Fibroblast of lung (primary cell): Measurements from ENCODE around the gene ARHGAP11B.
"Not testable (repeated sequence)": the region's sequence is repeated elsewhere in the genome, so short reads cannot be mapped to it uniquely, and the experiment has no call there.

Source experiments
- EZH2 ChIP-seq: IDR thresholded peaks from 2 replicates; pipeline ENCODE4 v1.5.1; 2012; ENCODE audit warnings: low read length, control low read depth, mild to moderate bottlenecking; ENCODE audit errors: missing control alignments
- TF ChIP-seq, protein P1 (sequence below), 2 donors: IDR thresholded peaks in 1 of 2; conservative IDR thresholded peaks in 1 of 2; 1 replicate in 1 of 2; 2 replicates in 1 of 2; pipeline ENCODE4 v1.5.1; 2011 to 2012; ENCODE audit warnings: low read length in 2 of 2, control low read depth in 1 of 2, inconsistent platforms in 1 of 2, low read depth in 1 of 2, mild to moderate bottlenecking in 1 of 2

- TF ChIP-seq, protein P1, sequence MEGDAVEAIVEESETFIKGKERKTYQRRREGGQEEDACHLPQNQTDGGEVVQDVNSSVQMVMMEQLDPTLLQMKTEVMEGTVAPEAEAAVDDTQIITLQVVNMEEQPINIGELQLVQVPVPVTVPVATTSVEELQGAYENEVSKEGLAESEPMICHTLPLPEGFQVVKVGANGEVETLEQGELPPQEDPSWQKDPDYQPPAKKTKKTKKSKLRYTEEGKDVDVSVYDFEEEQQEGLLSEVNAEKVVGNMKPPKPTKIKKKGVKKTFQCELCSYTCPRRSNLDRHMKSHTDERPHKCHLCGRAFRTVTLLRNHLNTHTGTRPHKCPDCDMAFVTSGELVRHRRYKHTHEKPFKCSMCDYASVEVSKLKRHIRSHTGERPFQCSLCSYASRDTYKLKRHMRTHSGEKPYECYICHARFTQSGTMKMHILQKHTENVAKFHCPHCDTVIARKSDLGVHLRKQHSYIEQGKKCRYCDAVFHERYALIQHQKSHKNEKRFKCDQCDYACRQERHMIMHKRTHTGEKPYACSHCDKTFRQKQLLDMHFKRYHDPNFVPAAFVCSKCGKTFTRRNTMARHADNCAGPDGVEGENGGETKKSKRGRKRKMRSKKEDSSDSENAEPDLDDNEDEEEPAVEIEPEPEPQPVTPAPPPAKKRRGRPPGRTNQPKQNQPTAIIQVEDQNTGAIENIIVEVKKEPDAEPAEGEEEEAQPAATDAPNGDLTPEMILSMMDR (conservative IDR thresholded peaks at IDR 0.05 in 1 of 2, IDR thresholded peaks at IDR 0.05 in 1 of 2; ENCODE audit: low read depth in 1 of 2, low read length in 2 of 2) = not testable (repeated sequence)
- not testable (repeated sequence) for TF ChIP-seq EZH2
These were observed 43.7 kb downstream of the ARHGAP11B start for GRCh38 chr15:30669621-30670020.
